ENCODE measurements around the gene AP2A2. TPM values are rescaled to one million over a fixed set of nuclear protein-coding genes. Genes with fewer than 3 reads are reported as not detected.

Gene AP2A2
- total RNA-seq, 6 experiments from 2014 or later = 41.4 to 66.7 (median 53.8) TPM

- Histone ChIP-seq H3K4me1 (peaks cover 0 to 59% (median 7%) of the 10 kb centered on the region in 4 donors), H3K27me3 (no peaks in the 10 kb centered on the region), H3K36me3 (no peaks in the 10 kb centered on the region), H3K9me3 (no peaks in the 10 kb centered on the region), H3K27ac (no peak overlapping the region), H3K4me3 (no peak overlapping the region)
- TF ChIP-seq POLR2A (IDR thresholded peaks at IDR 0.05) (no peak), CTCF (IDR thresholded peaks at IDR 0.05) (no peak)
- ATAC-seq = no peak
- intact Hi-C loops (cut with DNase I) = no loop called here
- no peak for DNase-seq
- WGBS (ENCODE audit: insufficient coverage, low coverage, low lambda C conversion rate, missing lambda C conversion rate) = 57% methylated on average over 6 of the region's 6 CpGs
These were observed 8.9 kb downstream of the AP2A2 start for GRCh38 chr11:934527-934926.

- Histone ChIP-seq H3K27ac (peak overlapping the region in 2 of 3 donors; percentile 23 to 83), H3K27me3 (no peaks in the 10 kb centered on the region), H3K4me1 (peaks cover 0 to 67% (median 12%) of the 10 kb centered on the region in 4 donors), H3K4me3 (no peak overlapping the region), H3K9me3 (no peaks in the 10 kb centered on the region), H3K36me3 (no peaks in the 10 kb centered on the region)
- no peak for DNase-seq
- ATAC-seq = peak; percentile 55 to 82 (median 66)
- intact Hi-C loops (cut with DNase I) = no loop called here
- TF ChIP-seq POLR2A (IDR thresholded peaks at IDR 0.05) (no peak), CTCF (IDR thresholded peaks at IDR 0.05) (no peak)
- WGBS (ENCODE audit: insufficient coverage, low coverage, low lambda C conversion rate, missing lambda C conversion rate) = 35% methylated on average over 3 of the region's 3 CpGs
These were observed 10.5 kb downstream of the AP2A2 start for GRCh38 chr11:936199-936598.

DNA sequence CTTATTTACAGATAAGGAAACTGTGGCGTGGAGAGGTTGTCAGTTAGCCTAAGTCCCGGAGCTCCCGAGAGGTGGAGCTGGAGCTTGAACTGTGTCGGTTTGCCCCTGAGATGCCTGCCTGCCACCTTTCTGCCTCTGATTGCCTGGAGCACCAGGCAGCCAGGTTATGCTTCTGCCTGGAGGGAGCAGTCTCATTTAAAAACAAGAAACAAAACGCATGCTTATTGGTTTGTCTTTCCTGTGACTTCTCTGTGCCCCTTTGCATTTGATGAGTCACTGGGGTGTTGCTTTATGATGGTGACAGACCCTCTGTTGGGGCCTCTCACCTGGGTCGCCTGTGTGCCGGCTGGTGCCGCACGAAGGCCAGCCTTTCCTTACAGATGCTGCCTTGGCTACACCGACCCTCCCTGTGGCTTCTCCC lies 12.2 kb downstream of the AP2A2 start:
- TF ChIP-seq CTCF (IDR thresholded peaks at IDR 0.05) (peak in 1 of 4 donors; percentile 29), POLR2A (IDR thresholded peaks at IDR 0.05) (no peak)
- DNase-seq = no peak
- Histone ChIP-seq H3K36me3 (no peaks in the 10 kb centered on the region), H3K4me3 (no peak overlapping the region), H3K9me3 (no peaks in the 10 kb centered on the region), H3K27me3 (no peaks in the 10 kb centered on the region), H3K27ac (peak overlapping the region in 1 of 3 donors; percentile 83), H3K4me1 (peaks cover 0 to 79% (median 15%) of the 10 kb centered on the region in 4 donors)
- peak; percentile 21 to 66 (median 41) for ATAC-seq
- WGBS (ENCODE audit: insufficient coverage, low coverage, low lambda C conversion rate, missing lambda C conversion rate) = 37% methylated on average over 8 of the region's 10 CpGs
- intact Hi-C loops (cut with DNase I) = no loop called here

DNA sequence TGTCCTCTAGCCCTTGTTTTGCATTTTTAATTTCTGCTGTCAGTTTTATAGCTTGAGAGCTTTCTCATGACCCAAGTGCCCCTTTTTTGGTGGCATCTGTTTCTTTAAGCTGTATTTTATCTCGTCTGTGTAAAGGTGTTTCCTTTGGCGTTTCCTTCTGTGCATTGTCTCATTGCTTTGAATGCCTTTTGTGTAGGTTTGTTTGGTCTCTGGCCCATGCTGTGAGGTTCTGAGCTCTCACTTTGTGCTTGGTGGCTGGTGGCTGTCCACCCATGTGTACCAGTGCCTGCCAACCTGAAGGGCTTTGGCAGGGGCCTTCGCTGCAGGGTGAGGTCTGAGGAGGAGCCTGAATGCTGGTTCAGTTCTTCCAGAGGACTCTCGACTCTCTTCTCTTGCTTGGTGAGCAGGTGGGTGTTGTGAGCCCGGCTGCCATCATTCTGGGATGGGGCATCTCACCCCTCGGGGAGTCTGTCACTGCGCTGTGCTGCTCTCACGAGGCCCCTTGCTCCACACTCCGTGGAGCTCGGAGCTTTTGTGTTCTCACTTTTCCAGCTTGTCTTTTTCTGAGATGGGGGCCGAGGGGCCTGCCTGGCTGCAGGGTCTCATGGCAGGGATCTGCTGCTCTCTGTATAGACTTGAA lies 14.9 kb downstream of the AP2A2 start:
- ATAC-seq (peak in 2 of 4 donors; percentile 10 to 31), DNase-seq (no peak)
- no peak for TF ChIP-seq CTCF (IDR thresholded peaks at IDR 0.05)
- no peak for TF ChIP-seq POLR2A (IDR thresholded peaks at IDR 0.05)
- Histone ChIP-seq H3K4me3 (no peak overlapping the region), H3K36me3 (peaks cover 0 to 6% (median 0%) of the 10 kb centered on the region in 4 donors), H3K4me1 (peaks cover 0 to 68% (median 15%) of the 10 kb centered on the region in 4 donors), H3K9me3 (no peaks in the 10 kb centered on the region), H3K27me3 (no peaks in the 10 kb centered on the region), H3K27ac (peak overlapping the region in 2 of 3 donors; percentile 53 to 69)
- WGBS (ENCODE audit: insufficient coverage, low coverage, low lambda C conversion rate, missing lambda C conversion rate) = 48% methylated on average over 5 of the region's 11 CpGs
- intact Hi-C loops (cut with DNase I) = no loop called here
